Measurements from ENCODE around the gene CASR. TPM values are rescaled to one million over a fixed set of nuclear protein-coding genes. Genes with fewer than 3 reads are reported as not detected.

Gene CASR
- polyA plus RNA-seq, 2 of the 4 experiments (the other 2 are of a cell fraction) = not detected

DNA sequence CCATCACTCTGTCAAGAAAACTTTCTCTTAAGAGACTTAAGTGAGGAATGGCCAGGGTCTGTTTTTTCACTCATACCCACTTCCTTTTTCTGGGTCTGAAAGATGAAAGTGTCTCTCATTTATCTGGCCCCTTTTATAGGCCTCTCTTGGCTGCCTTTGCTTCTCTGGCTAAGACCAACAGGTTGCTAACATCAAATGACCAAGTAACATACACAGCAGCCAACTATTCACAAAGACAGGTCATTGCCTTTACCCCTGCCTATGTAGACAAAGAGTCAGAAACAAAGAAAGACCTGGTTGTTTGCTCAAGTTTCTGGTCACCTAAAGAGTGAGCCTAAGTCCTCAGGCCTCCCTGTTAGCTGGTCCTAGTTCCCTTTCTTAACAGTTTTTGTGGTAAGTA is 117.6 kb downstream of the CASR start:
- ChIA-PET CTCF (interaction anchor here (0.8 to 2.3 kb wide), 3 partner anchors 10 to 15 kb away, joined by 3 to 13 read pairs (median 3); no protein-coding TSS in a partner anchor), POLR2A (no interaction called here)
- TF ChIP-seq CBX8 (IDR thresholded peaks at IDR 0.05) (no peak), PHF8 (IDR thresholded peaks at IDR 0.05; ENCODE audit: borderline replicate concordance, low read depth) (no peak), JUNB (IDR thresholded peaks at IDR 0.05) (no peak), CEBPB (IDR thresholded peaks at IDR 0.05) (no peak), RFX5 (IDR thresholded peaks at IDR 0.05) (no peak), RCOR1 (IDR thresholded peaks at IDR 0.05; ENCODE audit: low read depth, low read length) (no peak), RNF2 (IDR thresholded peaks at IDR 0.05; ENCODE audit: borderline replicate concordance, low read depth) (no peak)
- no peak for DNase-seq (ENCODE audit: low read depth in 1 of 2, low spot score in 1 of 2)
- Histone ChIP-seq H3K4me1 (no peaks in the 10 kb centered on the region), H3K9me3 (peaks cover 7% of the 10 kb centered on the region; the same call in 2 of the 3 replicates), H3K4me2 (no peak overlapping the region), H3K4me3 (no peak overlapping the region), H3K27ac (no peak overlapping the region)
- FAIRE-seq = no peak
- no peak for ATAC-seq

DNA sequence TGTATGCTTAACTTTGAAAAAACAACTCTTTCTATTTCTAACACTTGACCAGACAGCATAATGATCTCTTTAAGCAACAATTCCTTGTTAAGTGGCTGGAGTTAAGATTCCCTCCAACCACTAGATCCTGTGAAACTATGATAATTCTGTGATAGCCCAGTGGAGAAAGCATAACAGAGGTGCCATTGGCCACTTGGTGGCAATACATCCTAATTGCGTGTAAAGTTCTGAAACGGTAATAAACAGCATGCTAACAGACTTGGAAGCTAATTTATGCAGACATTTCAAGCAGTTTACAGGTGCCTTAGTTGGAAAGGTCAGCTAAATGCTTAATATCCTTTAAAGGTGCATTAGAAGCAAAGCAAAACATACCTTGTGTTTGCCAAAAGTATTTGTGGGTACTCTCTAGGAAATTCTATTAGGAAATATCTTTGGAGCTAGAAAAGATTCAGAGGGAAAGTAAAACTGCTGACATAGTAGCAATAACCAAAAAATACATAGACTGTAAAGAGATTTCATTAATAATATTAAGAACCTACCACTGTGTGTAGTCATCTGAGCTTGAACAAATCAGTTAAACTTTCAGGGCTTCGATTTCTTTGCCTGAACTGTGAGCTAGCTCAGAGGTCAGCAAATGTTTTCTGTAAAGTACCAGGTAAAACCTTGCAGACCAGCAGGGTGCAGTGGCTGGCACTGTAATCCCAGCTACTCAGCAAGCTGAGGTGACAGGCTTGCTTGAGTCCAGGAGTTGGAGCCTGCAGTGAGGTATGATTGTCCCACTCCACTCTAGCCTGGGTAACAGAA is 122.6 kb downstream of the CASR start:
- ATAC-seq (peak; percentile 96 to 97), DNase-seq (ENCODE audit: low read depth in 1 of 2, low spot score in 1 of 2) (peak in 1 of 2 experiments; percentile 53), FAIRE-seq (no peak)
- H3K27ac ChIP-seq = no peak overlapping the region
- TF ChIP-seq FOSL2 (IDR thresholded peaks at IDR 0.05) (no peak), FOSL2 (CRISPR knock-in tag; IDR thresholded peaks at IDR 0.05) (no peak), MAFK (IDR thresholded peaks at IDR 0.05; ENCODE audit: partially characterized antibody) (peak; percentile 61), RAD21 (conservative IDR thresholded peaks at IDR 0.05 in 1 of 2, IDR thresholded peaks at IDR 0.05 in 1 of 2) (peak; percentile 46 to 60; a peak in 4 of 5 replicates), ZNF302 (CRISPR knock-in tag; IDR thresholded peaks at IDR 0.05) (no peak), SMC3 (IDR thresholded peaks at IDR 0.05) (peak; percentile 13; the same call in 1 of the 3 replicates)
- TF ChIP-seq, protein P1, sequence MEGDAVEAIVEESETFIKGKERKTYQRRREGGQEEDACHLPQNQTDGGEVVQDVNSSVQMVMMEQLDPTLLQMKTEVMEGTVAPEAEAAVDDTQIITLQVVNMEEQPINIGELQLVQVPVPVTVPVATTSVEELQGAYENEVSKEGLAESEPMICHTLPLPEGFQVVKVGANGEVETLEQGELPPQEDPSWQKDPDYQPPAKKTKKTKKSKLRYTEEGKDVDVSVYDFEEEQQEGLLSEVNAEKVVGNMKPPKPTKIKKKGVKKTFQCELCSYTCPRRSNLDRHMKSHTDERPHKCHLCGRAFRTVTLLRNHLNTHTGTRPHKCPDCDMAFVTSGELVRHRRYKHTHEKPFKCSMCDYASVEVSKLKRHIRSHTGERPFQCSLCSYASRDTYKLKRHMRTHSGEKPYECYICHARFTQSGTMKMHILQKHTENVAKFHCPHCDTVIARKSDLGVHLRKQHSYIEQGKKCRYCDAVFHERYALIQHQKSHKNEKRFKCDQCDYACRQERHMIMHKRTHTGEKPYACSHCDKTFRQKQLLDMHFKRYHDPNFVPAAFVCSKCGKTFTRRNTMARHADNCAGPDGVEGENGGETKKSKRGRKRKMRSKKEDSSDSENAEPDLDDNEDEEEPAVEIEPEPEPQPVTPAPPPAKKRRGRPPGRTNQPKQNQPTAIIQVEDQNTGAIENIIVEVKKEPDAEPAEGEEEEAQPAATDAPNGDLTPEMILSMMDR (IDR thresholded peaks at IDR 0.05) = peak; percentile 45
- ChIA-PET CTCF (interaction anchor here (0.6 to 2.2 kb wide), 14 partner anchors 9 to 543 kb away, joined by 3 to 10 read pairs (median 3); partner anchors contain the start of gene FAM162A), POLR2A (interaction anchor here (1.0 to 1.8 kb wide), 2 partner anchors 78 to 110 kb away, joined by 3 to 16 read pairs; partner anchors contain the start of genes FAM162A and WDR5B)
- no peaks in the 10 kb centered on the region for H3K9me3 ChIP-seq
- H3K4me2 ChIP-seq = peak overlapping the region; percentile 52
- no peak overlapping the region for H3K4me3 ChIP-seq
- 20% methylated on average over 3 of the region's 3 CpGs for WGBS (ENCODE audit: missing lambda C conversion rate)
- H3K4me1 ChIP-seq = no peaks in the 10 kb centered on the region

DNA sequence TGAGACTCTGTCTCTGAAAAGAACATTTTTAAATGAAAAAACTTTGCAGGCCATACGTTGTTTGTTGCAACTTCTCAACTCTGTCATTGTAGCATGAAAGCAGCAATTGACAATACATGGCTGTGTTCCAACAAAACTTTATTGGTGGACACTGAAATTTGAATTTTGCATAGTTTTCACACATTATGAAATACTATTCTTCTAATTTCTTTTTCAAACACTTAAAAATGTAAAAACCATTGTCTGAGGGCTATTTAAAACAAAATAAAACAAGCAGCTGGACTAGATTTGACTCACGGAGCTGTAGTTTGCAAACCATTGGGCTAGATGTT is 123.1 kb downstream of the CASR start:
- Histone ChIP-seq H3K4me2 (no peak overlapping the region), H3K27ac (no peak overlapping the region), H3K4me3 (no peak overlapping the region), H3K9me3 (no peaks in the 10 kb centered on the region), H3K4me1 (no peaks in the 10 kb centered on the region)
- DNase-seq (ENCODE audit: low read depth in 1 of 2, low spot score in 1 of 2) = no peak
- WGBS (ENCODE audit: missing lambda C conversion rate) = 47% methylated on average over 2 of the region's 2 CpGs
- CTCF ChIA-PET = interaction anchor here (0.7 to 2.2 kb wide), 12 partner anchors 9 to 543 kb away, joined by 3 to 10 read pairs (median 3); partner anchors contain the start of gene FAM162A
- no peak for ATAC-seq
- POLR2A ChIA-PET = interaction anchor here (1.0 to 1.8 kb wide), 2 partner anchors 78 to 110 kb away, joined by 3 to 16 read pairs; partner anchors contain the start of genes FAM162A and WDR5B
- TF ChIP-seq CBX2 (IDR thresholded peaks at IDR 0.05; ENCODE audit: borderline replicate concordance, low read depth) (no peak), HOXB5 (CRISPR knock-in tag; IDR thresholded peaks at IDR 0.05) (no peak), CHD2 (IDR thresholded peaks at IDR 0.05; ENCODE audit: low read length, partially characterized antibody) (no peak), NPAS2 (CRISPR knock-in tag; IDR thresholded peaks at IDR 0.05; ENCODE audit: borderline replicate concordance) (no peak), POLR2AphosphoS2 (conservative IDR thresholded peaks at IDR 0.05; ENCODE audit: low read length) (no peak), EHMT2 (IDR thresholded peaks at IDR 0.05; ENCODE audit: low read depth) (no peak), RCOR1 (IDR thresholded peaks at IDR 0.05; ENCODE audit: low read depth, low read length) (no peak), EHF (CRISPR knock-in tag; IDR thresholded peaks at IDR 0.05) (no peak), HDAC2 (IDR thresholded peaks at IDR 0.05) (no peak), RNF2 (IDR thresholded peaks at IDR 0.05; ENCODE audit: borderline replicate concordance, low read depth) (no peak)
- no peak for FAIRE-seq
